T-helper 1 cell treated with Interleukin-12 subunit alpha and Interleukin-12 subunit beta and Interleukin-4 antibody, amounts not matched to agents 30 μg/mL and 1 μg/mL, for 36 hours (primary cell): Measurements from ENCODE around the gene SCYGR3.

ENCODE experiments used
- H3K27ac Mint-ChIP-seq: one replicate; pipeline ENCODE4 v1.8.0; 2021; ENCODE audit warnings: mild to moderate bottlenecking, mixed read lengths
- H3K27me3 Mint-ChIP-seq: one replicate; pipeline ENCODE4 v1.8.0; 2021; ENCODE audit warnings: low read depth, mixed read lengths
- H3K36me3 Mint-ChIP-seq: one replicate; pipeline ENCODE4 v1.8.0; 2021; ENCODE audit warnings: low read depth, mixed read lengths
- H3K4me1 Mint-ChIP-seq: one replicate; pipeline ENCODE4 v1.8.0; 2021; ENCODE audit warnings: low read depth, mixed read lengths
- H3K4me3 Mint-ChIP-seq: one replicate; pipeline ENCODE4 v1.8.0; 2021; ENCODE audit warnings: mild to moderate bottlenecking, moderate library complexity, mixed read lengths
- H3K9me3 Mint-ChIP-seq: one replicate; pipeline ENCODE4 v1.8.0; 2021; ENCODE audit warnings: mixed read lengths

SCYGR3 gene

DNA sequence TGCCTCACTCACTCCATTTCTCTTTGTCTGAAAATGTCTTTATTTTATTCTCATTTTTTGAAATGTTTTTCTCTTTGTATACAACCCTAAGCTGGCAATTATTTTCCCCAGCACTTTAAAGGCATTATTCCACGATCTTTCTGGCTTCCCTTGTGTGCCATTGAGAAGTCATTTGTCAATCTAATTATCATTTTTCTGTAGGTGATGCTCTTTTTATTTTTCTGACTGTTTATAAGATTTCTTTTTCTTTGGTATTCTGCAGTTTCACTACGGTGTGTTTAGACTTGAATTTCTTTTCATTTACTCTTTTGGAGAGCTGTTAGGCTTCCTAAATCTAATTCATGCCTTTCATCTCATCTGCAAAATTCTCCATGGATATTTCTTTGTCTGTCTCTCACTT lies 10.8 kb upstream of the SCYGR3 start:
- Mint-ChIP-seq H3K36me3 (no peaks in the 10 kb centered on the region), H3K27me3 (peaks cover 17% of the 10 kb centered on the region), H3K9me3 (no peaks in the 10 kb centered on the region), H3K27ac (no peak overlapping the region), H3K4me3 (no peak overlapping the region), H3K4me1 (no peaks in the 10 kb centered on the region)

DNA sequence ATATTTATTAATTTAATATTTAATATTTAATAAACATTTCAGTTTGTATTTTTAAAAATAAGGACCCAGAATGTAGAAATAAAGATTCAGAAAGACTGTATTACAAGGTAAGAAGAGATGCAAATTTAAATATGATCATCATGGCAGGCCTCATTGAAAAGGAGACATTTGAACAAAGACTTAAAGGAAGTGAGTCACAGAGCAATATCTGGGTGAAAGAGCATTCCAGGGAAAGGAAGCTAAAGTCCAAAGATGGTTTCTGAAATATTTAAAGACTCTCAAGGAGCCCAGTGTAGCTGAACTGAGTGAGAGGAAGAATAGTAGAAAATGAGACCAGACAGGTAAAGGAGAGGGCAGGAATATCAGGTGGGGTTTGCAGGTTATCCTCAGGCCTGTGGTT lies 8.6 kb upstream of the SCYGR3 start:
- no peak overlapping the region for H3K4me3 Mint-ChIP-seq
- H3K27me3 Mint-ChIP-seq, result peaks cover 13% of the 10 kb centered on the region

DNA sequence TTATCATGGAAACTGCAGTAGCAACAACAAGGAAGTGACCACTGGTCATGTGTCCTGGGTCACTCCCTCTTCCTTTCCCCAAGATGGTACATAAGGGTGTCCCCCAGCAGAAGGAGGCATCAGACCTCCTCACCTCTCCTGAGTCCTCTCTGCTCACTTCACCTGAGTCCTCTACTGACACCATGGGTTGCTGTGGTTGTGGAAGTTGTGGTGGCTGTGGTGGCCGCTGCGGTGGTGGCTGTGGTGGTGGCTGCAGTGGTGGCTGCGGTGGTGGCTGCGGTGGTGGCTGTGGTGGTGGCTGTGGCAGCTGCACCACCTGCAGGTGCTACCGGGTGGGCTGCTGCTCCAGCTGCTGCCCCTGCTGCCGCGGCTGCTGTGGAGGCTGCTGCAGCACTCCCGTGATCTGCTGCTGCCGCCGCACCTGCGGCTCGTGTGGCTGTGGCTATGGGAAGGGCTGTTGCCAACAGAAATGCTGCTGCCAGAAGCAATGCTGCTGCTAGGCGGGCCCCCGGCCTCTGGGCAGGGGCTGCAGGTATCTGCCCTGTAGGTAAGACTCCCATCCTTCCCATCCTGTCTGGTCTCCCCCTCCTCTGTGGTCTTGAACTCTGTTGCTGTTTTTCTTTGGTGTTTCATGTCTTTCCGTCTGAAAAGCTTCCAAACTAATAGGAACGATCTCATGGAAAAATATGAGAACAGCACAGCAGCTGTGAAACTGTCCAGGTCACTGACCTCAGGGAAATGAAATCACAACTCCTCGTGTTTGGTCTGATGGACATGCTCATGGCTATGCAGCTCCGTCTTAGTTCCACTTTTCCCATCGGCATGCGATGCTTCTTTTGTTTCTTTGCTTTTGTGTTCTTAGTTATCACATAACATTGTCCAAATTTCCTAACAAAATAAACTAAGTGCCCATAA lies 2.9 kb upstream of the SCYGR3 start, which contains the start of gene SCYGR4:
Gene SCYGR4, plus strand, starts transcription at position 183 of the 915 bp plus-strand sequence. Its CDS starts 0 bp downstream, at position 183.
- no peak within 1 kb of the TSS for H3K27ac Mint-ChIP-seq
- no peaks in the 10 kb centered on the region for H3K9me3 Mint-ChIP-seq
- no peaks in the 10 kb centered on the region for H3K4me1 Mint-ChIP-seq
- H3K4me3 Mint-ChIP-seq, result no peak within 1 kb of the TSS
- H3K36me3 Mint-ChIP-seq, result no peaks in the 10 kb centered on the region
- H3K27me3 Mint-ChIP-seq, result peaks cover 10% of the 10 kb centered on the region

More for the DNA sequence above, 8.6 kb upstream of the SCYGR3 start:
- Mint-ChIP-seq H3K36me3 (no peaks in the 10 kb centered on the region), H3K9me3 (no peaks in the 10 kb centered on the region), H3K4me1 (no peaks in the 10 kb centered on the region), H3K27ac (no peak overlapping the region)

DNA sequence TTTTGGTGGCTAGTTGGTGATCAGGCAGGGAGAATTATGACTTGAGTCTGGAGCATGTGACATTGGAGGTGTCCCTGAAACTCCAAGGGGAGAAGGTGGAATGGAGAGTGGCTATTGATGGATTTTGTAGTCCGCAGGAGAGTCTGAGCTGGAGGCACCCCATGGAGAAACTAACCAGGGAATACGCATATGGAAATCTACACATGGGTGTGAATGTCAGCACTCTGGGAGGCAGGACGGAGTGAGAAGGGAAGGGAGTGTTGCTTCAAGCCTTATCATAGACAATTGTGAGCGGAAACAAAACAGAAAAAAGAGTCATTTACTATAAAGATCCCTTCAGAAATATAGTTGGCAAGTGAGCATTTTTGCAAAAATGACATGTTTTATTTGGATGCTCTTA lies 2.0 kb upstream of the SCYGR3 start:
- H3K36me3 Mint-ChIP-seq, result no peaks in the 10 kb centered on the region
- no peak overlapping the region for H3K27ac Mint-ChIP-seq
- no peaks in the 10 kb centered on the region for H3K9me3 Mint-ChIP-seq
- H3K4me3 Mint-ChIP-seq, result no peak overlapping the region
- peaks cover 10% of the 10 kb centered on the region for H3K27me3 Mint-ChIP-seq
- H3K4me1 Mint-ChIP-seq, result no peaks in the 10 kb centered on the region

DNA sequence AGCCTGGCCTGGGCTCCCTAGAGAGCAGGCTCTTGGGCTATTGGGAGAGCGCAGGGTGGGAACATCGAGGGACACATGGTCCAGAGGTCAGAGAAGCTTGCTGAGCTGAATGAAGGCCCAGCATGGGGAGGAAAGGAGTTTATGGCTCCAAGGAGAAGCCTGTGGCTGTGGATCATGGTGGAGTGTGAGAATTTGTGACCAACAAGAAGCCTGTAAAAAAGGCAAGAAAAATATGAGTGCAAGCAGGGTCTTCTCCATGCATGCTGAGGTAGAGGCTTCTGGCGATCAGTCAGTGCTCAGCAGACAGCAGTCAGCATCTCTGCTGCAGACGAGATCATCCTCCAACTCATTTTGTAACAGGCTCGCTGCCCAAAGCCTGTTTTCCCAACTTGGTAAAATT lies 1.3 kb upstream of the SCYGR3 start:
- Mint-ChIP-seq H3K36me3 (no peaks in the 10 kb centered on the region), H3K4me1 (no peaks in the 10 kb centered on the region), H3K9me3 (no peaks in the 10 kb centered on the region), H3K4me3 (no peak overlapping the region), H3K27ac (no peak overlapping the region), H3K27me3 (peaks cover 10% of the 10 kb centered on the region)

DNA sequence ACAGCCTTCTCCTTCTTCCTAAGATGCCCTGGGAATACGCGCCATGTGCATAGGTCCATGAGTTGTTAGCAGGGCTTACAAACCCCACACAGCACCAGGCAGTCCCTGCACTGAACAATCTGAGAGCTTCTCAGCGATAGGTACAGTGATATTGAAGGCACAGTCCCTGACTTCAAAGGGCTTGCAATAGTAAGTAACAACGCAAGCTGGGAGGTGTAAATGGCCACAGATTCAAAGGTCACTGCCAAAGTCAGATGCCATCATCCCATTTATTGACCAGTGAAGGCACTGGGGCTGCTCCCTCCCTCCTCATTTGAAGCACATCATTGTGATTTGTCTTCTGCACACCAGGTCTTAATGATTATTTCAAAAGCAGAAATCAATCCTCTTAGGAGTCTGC lies 541 bp upstream of the SCYGR3 start:
- H3K36me3 Mint-ChIP-seq, result no peaks in the 10 kb centered on the region
- peaks cover 2% of the 10 kb centered on the region for H3K4me1 Mint-ChIP-seq
- H3K27ac Mint-ChIP-seq, result no peak overlapping the region
- H3K27me3 Mint-ChIP-seq, result peaks cover 15% of the 10 kb centered on the region
- no peak overlapping the region for H3K4me3 Mint-ChIP-seq
- no peaks in the 10 kb centered on the region for H3K9me3 Mint-ChIP-seq

DNA sequence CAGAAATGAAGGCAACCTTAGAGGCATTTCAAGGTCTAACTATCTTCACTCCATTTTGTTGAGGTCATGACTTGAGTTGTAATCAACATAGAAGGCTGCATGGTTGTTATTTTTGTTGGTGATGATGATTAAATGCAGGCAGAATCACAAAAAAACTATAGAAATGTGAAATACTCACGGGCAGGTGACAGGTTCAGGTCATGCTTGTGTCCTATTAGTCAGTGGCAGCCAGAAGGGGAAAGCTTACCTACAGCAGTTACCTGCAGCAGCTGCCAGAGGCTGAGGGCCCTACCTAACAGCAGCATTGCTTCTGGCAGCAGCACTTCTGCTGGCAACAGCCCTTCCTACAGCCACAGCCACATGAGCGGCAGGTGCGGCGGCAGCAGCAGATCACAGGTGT lies 394 bp downstream of the SCYGR3 start:
- H3K4me3 Mint-ChIP-seq, result no peak overlapping the region
- peaks cover 4% of the 10 kb centered on the region for H3K4me1 Mint-ChIP-seq
- H3K9me3 Mint-ChIP-seq, result no peaks in the 10 kb centered on the region
- peaks cover 22% of the 10 kb centered on the region for H3K27me3 Mint-ChIP-seq
- no peak overlapping the region for H3K27ac Mint-ChIP-seq
- H3K36me3 Mint-ChIP-seq, result no peaks in the 10 kb centered on the region

DNA sequence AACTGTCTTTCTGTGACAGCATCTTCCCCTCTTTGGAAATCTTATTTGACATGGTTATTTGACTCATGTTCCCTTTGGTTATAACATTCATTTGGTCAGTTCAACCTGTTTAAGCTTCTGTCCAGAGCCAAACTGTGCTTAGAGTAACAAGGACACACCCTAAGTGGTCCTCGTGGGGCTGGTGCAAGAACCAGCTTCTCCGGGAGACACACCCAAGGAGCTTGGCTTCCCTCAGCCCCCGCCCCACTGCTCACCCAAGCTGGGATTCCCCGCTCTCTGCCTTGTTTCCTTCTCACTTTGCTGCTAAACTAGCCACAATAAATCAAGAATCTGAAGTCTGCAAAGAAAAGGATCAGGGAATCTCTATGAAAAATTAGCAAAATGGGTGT lies 1.4 kb downstream of the SCYGR3 start:
- peaks cover 6% of the 10 kb centered on the region for H3K4me1 Mint-ChIP-seq
- H3K4me3 Mint-ChIP-seq, result no peak overlapping the region
- H3K36me3 Mint-ChIP-seq, result no peaks in the 10 kb centered on the region
- no peak overlapping the region for H3K27ac Mint-ChIP-seq
- H3K27me3 Mint-ChIP-seq, result peaks cover 27% of the 10 kb centered on the region
- no peaks in the 10 kb centered on the region for H3K9me3 Mint-ChIP-seq

DNA sequence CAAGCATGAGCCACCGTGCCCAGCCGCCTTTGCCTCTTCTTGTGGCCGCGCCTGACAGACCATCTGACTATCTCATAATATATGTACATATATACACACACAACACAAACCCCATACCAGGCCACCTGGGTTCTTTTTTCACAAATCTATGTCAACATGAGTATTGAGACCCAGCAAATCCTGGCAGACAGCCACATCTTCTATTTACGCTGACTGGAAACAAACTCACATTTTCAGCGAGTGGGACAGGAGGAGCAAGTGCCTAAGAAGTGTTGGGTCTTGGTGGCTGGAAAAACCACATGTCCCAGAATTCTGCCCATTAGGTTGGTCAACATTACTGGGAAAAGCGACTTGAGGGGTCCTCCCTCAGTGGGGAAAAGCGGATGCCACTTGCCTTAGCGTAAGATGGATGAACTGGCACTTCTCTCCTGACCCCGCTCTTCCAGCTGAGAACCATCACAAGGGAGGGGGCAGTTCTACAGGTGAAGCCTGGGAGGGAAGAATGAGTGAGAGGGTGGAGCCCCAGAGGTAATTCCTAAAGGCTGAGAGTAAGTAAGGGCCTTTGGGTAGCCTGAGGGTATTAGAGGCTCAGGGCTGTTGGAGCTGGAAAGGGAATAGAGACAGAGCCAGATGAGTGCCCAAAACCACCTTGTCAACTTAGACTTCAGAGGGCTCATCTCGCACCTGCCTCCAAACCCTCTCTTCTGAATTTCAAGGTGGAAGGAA lies 1.9 kb downstream of the SCYGR3 start:
- peaks cover 6% of the 10 kb centered on the region for H3K4me1 Mint-ChIP-seq
- H3K27ac Mint-ChIP-seq, result no peak overlapping the region
- no peak overlapping the region for H3K4me3 Mint-ChIP-seq
- H3K36me3 Mint-ChIP-seq, result no peaks in the 10 kb centered on the region
- peaks cover 31% of the 10 kb centered on the region for H3K27me3 Mint-ChIP-seq
- H3K9me3 Mint-ChIP-seq, result no peaks in the 10 kb centered on the region

DNA sequence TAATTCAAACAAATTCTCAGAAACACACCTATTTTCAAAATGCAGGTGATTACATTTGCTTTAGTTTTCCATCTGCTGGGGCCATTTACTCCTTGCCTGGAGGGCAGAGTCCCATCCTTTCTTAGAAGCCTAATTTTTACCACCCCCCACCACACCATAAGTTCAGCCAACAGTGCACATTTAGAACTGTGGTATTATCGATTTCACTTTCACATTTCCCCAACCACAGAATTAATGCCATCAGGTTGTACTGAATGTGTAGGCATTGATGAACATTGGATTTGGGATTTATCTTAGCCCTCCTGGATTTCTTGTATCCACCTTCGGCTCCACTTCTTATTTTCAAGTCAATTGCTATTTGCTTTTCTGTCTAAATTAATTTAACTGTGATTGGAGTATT lies 4.5 kb downstream of the SCYGR3 start:
- Mint-ChIP-seq H3K36me3 (no peaks in the 10 kb centered on the region), H3K4me1 (peaks cover 6% of the 10 kb centered on the region), H3K9me3 (no peaks in the 10 kb centered on the region), H3K27ac (no peak overlapping the region), H3K27me3 (peaks cover 30% of the 10 kb centered on the region), H3K4me3 (no peak overlapping the region)

DNA sequence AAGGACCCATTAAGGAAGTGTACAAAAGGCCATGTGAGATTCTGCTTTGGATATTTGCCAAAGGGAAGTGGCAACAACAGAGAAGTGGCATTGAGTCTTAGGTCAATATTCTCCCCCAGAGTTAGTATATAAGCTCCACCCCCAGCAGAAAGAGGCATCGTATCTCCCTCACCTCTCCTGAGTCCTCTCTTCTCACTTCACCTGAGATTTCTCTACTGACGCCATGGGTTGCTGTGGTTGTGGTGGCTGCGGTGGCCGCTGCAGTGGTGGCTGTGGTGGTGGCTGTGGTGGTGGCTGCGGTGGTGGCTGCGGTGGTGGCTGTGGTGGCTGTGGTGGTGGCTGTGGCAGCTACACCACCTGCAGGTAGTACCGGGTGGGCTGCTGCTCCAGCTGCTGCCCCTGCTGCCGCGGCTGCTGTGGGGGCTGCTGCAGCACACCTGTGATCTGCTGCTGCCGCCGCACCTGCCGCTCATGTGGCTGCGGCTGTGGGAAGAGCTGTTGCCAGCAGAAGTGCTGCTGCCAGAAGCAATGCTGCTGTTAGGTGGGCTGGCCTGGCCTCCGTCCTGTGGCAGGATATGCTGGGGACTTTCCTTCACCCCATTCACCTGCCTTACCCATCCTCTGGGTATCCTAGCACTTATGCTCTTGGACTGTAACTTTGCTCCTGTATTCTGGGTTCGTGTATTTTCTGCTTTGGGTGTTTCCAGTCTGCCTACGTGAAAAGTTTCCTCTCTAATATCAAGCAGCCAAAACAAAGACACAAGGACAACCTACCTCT lies 5.9 kb downstream of the SCYGR3 start:
- no peaks in the 10 kb centered on the region for H3K9me3 Mint-ChIP-seq
- no peak overlapping the region for H3K4me3 Mint-ChIP-seq
- H3K27ac Mint-ChIP-seq, result no peak overlapping the region
- H3K36me3 Mint-ChIP-seq, result no peaks in the 10 kb centered on the region
- H3K27me3 Mint-ChIP-seq, result peaks cover 30% of the 10 kb centered on the region
- H3K4me1 Mint-ChIP-seq, result peaks cover 6% of the 10 kb centered on the region

DNA sequence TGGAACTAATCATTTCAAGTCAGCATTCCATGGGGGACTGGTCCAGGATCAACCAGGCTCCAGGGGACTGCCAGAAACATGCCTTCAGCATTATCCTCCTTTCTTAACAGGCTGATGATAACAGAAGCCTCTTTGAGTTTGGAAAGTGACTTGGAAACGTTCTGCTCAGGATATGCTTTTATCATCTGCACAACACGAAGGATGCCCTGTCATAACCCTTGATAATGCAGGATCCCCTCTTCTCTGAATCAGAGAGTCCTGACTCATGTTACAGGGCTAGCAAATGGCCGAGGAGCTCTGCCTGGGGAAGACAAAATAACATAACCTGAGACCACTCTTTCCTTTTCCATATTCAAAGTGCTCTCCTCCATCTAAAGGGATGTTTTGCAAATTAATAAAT lies 6.7 kb downstream of the SCYGR3 start:
- Mint-ChIP-seq H3K9me3 (no peaks in the 10 kb centered on the region), H3K36me3 (no peaks in the 10 kb centered on the region), H3K27ac (no peak overlapping the region), H3K27me3 (peaks cover 30% of the 10 kb centered on the region), H3K4me3 (no peak overlapping the region), H3K4me1 (peaks cover 6% of the 10 kb centered on the region)

DNA sequence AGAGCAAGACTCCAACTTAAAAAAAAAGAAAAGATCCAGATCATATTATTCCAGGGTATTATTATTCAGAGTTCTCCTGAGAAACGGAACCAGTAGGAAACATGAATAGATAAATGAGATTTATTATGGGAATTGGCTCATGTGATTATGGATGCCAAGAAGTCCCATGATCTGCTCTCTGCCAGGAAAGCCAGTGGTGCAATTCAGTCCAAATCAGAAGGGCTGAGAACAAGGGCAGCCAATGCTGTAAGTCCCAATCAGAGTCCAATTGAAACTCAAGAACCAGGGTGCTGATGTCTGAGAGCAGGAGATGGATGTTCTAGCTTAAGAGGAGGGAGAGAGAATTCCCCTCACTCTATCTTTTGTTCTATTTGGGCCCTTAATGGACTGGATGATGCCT lies 8.2 kb downstream of the SCYGR3 start:
- Mint-ChIP-seq H3K27ac (no peak overlapping the region), H3K4me3 (no peak overlapping the region), H3K27me3 (peaks cover 30% of the 10 kb centered on the region), H3K36me3 (no peaks in the 10 kb centered on the region), H3K4me1 (peaks cover 6% of the 10 kb centered on the region), H3K9me3 (no peaks in the 10 kb centered on the region)

DNA sequence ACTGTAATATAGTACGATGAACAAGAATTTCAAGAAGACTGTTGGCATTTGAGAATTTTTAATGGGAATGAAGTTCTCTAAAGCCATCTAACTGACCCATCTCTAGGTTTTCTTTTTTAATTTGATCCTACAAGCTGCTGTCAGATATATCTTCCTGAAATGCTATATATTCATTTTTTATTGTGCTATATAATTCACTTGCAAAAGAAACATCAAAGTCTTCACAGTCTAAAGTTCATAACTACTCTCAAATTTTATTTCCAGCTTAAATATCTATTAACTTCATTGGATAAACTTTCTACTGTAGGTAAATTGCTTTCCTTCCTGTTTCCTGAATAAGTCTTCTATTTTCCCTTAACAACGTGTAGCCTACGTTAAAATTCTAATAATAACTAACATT lies 12.3 kb downstream of the SCYGR3 start:
- Mint-ChIP-seq H3K4me1 (no peaks in the 10 kb centered on the region), H3K4me3 (no peak overlapping the region), H3K9me3 (no peaks in the 10 kb centered on the region), H3K27ac (no peak overlapping the region), H3K36me3 (no peaks in the 10 kb centered on the region), H3K27me3 (peaks cover 14% of the 10 kb centered on the region)
